ENCODE results near the gene NKAIN2.

- TF ChIP-seq, protein P1, sequence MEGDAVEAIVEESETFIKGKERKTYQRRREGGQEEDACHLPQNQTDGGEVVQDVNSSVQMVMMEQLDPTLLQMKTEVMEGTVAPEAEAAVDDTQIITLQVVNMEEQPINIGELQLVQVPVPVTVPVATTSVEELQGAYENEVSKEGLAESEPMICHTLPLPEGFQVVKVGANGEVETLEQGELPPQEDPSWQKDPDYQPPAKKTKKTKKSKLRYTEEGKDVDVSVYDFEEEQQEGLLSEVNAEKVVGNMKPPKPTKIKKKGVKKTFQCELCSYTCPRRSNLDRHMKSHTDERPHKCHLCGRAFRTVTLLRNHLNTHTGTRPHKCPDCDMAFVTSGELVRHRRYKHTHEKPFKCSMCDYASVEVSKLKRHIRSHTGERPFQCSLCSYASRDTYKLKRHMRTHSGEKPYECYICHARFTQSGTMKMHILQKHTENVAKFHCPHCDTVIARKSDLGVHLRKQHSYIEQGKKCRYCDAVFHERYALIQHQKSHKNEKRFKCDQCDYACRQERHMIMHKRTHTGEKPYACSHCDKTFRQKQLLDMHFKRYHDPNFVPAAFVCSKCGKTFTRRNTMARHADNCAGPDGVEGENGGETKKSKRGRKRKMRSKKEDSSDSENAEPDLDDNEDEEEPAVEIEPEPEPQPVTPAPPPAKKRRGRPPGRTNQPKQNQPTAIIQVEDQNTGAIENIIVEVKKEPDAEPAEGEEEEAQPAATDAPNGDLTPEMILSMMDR (IDR thresholded peaks at IDR 0.05) = no peak
- TF ChIP-seq, protein P2, sequence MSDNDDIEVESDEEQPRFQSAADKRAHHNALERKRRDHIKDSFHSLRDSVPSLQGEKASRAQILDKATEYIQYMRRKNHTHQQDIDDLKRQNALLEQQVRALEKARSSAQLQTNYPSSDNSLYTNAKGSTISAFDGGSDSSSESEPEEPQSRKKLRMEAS (IDR thresholded peaks at IDR 0.05; ENCODE audit: low read depth) = no peak
- TF ChIP-seq FOXM1 (IDR thresholded peaks at IDR 0.05; ENCODE audit: low read depth) (no peak), POLR2AphosphoS5 (IDR thresholded peaks at IDR 0.05; ENCODE audit: low read depth, low read length) (no peak), RAD21 (IDR thresholded peaks at IDR 0.05; ENCODE audit: low read length) (no peak)
Observed at GRCh38 chr6:124783344-124783743, 979.7 kb downstream of the NKAIN2 start.

Measured in SK-N-SH (cell line).